Kasumi-1 (cell line): ENCODE measurements around the gene CLMP.
"Not testable (repeated sequence)": the region's sequence is repeated elsewhere in the genome, so short reads cannot be mapped to it uniquely, and the experiment has no call there.

Source experiments
- DNase-seq, 2 experiments: peaks; one replicate each; lab custom pipeline; 2025; lab: John Stamatoyannopoulos, UW

CLMP gene

DNA sequence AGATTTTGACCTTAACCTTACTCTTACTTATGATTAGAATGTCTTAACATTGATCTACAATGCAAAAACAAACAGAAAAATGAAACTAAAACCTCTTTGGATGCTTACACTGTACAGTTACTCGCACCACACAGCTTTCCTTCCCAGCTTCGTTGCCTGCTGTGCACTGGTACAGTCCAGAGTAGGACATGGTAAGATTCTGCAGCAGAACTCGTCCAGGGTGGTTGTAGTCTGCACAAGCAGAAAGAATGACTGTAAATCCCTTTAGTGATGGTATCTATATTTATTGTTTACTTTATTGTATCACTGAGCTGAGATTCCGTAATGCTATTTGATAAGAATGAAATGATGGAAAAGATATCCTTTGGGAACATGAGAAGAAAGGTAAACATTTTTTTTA is 112.1 kb downstream of the CLMP start:
- no peak for DNase-seq

DNA sequence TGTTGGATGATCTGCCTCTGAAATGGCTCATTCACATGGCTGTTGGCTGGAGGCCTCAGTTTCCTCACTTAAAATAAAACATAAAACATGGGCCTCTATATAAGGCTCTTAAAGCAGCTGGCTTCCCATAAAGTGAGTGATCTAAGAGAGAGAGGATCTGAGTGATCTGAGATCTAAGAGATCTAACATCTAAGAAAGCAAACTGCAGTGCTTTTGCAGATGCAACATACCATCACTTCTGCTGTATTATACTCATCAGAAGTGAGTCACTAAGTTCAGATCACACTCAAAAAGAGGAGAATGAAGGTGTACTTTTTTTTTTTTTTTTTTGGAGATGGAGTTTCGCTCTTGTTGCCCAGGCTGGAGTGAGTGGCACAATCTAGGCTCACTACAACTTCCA is 115.0 kb downstream of the CLMP start:
- no peak for DNase-seq

DNA sequence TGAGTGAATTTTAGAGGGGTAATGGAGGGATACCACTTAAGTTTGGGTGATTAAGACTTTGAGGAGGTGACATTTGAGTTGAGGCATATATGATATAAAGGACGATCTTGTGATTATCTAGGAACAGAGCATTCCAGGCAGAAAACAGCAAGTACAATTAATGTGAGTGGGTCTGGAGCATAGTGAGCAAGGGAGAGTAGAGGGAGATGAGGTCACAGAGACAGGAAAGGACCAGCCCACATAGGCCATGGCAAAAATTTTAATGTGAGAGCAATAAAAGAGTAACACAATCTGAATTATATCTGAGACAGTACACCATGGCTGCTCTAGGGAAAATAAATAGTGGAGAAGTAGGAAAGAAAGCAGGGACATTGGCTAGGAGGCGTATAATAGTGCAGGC is 118.6 kb downstream of the CLMP start:
- DNase-seq = no peak

DNA sequence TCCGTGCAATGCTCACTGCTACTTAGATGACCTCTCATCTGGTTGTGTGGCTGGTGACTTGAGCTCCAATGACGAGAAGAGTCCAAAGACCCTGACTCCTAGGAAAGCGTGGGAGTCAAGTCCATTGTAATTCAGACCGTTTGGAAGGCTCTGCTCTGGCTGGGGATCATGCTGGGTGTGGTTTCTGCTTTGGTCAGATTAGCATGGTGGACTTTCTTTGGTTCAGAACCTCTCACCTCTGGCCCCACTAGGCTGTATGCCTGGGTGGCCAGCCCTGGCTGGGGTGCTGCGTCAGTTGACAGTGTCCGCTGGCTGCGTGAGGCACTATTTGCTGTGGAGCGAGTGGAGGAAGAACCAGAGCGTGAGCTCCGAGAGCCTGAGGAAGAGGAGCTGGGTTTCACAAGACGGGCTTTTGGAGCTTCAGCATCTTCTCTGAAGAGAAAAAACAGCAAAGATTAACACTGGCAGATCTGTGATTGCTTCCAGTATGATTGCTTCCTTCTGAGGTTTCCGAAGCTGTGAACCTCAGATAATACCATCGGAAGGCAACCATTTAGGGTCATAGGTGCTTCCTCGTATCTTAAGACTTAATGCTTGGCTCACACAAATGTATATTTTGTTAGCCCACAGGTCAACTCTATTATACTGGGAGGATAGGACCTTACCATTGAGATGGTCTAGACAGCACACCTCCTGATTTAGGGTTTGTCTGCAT is 121.5 kb downstream of the CLMP start:
- no peak for DNase-seq

DNA sequence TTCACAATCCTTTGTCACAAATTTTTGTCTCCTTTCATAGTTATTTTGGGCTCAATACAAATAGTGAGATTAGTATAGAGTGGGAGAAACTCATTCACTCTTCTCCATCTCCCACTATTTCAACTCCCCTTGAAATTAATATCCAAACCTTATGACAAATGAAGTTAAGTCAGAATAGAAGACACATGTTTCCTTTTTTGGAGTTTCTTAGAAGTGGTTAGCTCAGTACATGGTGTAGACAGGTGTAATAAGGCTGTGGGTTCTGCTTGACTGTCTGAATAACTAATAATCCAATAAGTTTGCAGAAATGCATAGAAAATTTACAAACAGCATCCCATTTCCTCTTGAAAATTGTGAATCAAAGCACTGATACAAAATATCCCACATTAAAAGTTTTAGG is 122.3 kb downstream of the CLMP start:
- DNase-seq = no peak

DNA sequence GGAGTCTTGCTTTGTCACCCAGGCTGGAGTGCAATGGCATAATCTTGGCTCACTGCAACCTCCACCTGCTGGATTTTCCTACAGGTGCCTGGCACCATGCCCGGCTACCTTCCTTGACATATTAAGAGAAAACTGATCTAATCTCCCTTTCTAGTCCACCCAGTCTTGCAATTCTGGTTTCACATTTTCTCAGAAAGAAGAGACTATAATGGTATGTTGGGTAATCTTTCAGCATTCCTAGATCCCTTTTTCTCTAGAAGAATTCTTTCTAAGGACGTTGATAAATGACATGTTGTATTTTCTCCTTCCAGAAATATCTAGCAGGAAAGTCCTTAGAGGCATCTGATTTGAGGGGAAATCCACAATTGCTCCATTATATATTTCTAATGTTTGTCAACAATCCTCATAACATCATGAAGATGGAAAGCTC is 122.7 kb downstream of the CLMP start:
- DNase-seq = no peak

DNA sequence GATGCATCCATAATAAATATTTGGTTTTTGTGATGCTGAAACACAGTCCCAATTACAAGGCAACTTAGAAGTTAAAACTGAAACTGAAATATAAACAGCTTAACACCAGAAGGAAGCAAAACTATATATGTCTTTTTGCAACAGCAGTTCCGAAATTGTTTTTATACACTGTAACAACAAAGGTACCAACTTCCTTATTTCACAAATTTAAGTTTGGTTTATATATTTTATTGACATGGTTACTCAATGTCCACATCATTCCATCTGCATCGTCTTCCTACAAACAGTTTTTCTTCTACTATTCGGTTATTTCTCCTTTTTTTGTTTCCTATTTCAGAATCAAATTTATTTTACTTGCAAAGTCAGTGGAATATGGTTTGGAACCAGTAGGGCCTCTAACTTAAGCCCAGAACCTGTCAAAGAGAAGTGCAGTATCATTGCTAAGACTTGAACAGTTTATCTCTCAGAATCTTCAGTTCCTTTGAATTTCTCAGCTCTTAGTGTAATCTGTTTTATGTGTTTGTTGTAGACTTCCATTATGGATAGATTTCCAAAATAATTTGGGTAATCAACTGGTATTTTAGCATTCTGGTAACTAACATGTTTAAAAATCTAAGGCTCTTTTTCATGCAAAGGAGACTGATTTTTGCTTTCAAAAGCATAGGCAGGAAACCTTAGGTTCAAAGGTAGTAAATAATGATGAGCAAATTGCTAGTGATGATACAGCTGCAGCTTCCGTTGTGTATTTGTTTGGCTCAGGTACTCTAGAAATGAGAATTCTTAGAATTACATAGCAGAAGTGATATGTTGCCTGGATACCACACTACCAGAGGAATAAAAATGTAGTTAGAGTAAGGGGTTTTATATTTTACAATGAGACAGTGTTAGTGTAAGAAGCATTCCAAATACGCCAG is 124.9 kb downstream of the CLMP start:
- no peak for DNase-seq

DNA sequence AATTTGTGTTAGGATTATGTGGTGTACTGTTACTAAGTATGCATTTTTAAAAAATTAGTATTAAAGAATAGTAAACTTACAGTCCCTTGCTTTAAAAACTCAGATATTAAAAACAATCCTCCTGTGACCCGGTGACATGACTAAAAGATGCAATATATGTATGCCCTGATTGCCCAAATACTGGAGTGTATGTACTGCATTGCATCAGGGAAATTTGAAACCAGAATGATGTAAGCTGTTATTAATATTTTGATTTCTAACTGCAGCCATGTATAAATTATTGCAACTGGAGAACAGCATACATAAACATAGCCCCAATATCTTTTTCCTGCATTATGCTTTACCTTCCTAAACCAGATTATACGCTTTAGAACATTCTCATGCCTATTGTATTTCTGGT is 129.4 kb downstream of the CLMP start:
- no peak for DNase-seq

DNA sequence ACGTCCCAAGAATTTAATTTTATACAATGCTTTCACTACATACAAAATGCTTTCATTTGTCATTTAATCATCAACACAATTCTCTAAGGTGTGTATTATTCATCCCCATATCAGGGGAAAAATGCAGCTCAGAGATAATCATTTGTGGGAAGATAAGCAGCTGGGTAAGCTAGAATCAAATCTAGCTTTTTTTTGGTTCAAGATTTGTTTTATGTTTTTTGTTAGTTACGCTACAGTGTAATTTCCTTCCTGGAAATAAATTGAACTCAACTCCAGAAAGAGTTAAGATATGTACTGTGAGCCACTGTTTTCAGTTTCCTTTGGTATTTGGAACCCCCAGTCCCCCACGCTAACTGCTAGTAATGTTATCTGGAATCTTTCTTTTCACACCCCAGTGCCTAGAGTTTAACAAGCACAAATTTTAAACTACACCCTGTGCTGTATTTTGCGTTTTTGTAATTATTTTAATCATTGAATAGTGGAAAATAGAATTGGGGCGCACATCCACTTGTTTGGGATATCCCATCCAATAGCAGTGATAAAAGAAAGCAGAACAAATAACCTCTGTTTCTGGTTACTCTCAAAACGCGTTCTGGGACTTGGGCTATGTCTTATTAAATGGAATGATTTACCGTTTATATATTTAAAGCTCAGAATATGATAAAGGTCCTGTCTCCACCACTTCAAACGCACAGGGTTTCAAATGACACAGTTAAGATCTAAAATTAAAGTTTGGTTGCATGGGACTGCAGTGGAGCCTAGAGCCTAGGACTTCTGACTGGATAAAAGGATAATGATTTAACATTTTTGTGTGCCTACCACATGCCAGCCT is 131.0 kb downstream of the CLMP start:
- DNase-seq = no peak

DNA sequence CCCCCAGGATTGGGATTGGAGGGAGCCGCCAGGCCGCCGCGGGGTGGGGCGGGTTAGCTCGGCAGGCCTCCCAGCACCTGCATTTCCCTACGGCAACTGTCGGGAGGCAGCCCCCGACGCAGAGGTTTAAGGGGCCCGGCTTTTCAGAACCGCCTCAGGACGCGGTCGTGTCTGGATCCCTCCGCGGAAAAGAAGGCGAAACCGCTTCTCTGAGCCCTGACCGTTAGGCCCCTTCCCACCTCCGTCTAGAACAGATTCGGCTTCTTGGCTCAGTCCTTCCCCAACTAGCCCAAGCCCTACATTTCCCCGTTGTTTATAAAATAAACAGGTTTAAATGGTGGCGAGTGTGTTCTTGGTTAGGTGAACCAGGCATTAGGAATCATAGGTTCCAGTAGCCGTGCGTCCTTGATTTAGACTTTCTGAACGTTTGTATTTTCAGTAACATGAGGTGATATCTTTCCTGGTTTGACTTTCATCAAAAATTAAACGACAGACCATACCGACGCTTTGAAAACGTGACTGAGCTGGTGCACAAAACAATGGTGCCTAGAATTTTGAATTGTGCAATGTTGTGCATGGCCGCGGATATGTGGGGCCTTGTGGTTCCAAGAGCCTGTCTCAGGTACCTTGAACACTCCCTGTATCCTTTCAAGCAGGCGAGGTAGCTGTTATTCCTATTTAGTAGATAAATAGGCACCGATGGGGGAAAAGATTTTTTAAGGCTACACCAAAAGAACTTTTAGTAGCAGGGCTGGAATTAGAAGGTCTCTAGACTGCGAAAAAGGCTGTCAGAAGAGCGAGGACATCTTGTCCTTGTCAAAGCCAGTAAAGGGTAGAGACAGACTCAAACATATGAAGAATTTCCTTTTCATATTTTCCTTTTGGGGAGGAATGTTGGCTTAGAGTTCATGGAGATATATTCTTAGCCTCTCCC is 131.9 kb downstream of the CLMP start:
- DNase-seq = peak; percentile 50 to 63

DNA sequence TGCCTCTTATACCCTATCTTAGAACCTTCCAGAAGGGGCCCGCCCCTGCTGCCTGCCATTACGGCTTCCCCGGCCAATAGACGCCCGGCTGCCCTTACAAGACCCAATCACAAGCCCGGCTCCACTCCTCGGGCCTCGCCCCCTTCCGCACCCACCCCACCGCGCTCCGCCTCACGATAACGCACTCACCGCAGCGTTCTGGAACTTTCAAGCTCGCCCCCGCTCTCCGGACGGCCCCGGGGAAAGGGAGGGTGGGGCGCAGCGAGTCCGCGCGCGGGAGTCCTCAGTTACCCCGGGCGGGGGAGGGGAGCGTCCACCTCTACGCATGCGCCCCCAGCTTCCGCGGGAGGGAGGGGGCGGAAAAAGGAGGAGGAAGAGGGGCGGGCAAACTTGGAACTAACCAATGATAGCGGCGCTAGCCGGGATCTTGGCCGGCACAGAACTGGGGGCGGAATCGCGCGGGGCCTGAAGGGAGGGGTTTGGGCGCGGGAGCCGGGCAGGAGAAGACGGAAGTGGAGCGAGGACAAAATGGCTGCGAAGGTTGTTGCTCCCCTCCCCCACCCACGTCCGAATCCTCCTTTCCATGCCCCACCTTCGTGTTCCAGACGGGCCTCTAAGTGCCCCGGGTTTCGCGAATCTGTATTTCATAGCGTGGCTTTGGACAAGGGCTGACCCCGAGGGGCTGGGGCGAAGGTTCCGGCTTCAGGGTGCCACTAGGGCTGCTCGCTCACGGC is 132.7 kb downstream of the CLMP start:
- peak; percentile 99 to 100 for DNase-seq

DNA sequence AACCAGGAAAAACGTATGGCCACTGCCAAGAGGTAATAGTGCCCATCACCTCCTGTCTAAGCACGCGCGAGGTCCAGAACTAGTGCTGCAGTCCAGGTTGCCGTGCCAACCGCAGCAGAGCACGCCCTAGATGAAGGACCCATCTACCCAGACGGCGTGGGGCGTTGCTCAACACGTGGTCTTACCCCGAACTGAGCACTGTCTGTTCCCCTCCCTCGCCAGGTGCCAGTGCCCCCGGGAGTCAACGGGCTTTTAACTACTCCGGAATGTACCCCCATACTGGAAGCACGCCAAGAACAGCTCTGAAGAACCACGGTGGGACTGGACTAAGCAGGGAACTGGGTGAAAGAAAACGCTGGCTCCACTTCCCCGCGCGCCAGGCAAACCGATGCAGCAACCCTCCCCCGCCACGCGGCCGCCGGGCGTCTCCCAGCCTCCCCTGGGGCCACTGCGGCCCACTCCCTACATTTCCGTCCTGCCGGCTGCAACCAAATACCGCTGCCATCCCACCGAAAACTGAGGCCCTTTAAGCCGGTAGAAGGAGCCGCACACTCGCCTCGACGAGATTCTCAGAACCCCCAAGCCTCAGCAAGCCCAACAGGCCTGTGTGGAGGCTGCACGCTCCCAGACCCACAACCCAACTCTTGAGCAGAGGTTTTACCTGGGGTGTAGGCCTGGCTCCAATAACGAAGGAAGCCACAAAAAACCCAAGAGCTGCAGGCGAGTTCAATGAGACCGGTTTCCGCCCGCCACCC is 133.5 kb downstream of the CLMP start, which contains the start of gene HSPA8:
Gene HSPA8 (minus strand): TSS at position 734 of the 755 bp plus-strand sequence. CDS start 812 bp downstream, outside the sequence.
- DNase-seq = peak; percentile 56 to 57

DNA sequence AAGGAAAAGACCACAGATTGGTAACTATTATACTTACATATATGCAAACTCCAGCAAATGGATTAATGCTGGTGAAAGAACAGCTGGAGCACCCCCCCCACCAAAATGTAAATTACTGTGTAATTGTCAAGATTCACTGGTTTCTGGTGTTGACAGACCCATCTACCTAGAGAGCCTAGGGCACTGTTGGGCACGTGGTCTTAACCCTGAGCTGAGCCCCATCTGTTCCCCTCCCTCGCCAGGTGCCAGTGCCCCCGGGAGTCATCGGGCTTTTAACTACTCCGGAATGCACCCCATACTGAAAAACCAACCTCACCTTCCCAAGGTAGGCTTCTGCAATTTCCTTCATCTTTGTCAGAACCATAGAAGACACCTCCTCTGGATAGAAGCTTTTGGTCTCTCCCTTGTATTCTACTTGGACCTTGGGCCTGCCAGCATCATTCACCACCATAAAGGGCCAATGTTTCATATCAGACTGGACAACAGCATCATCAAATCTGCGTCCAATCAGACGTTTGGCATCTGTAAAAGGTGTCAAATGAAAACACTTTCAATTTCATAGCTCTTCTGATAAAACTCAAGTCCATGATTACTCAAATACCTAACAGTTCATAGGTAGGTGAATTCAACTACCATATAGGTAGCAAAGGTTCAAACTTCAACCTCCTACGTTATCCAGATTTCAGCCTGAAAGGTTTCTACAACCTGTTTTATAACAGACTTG is 134.6 kb downstream of the CLMP start:
- no peak for DNase-seq

DNA sequence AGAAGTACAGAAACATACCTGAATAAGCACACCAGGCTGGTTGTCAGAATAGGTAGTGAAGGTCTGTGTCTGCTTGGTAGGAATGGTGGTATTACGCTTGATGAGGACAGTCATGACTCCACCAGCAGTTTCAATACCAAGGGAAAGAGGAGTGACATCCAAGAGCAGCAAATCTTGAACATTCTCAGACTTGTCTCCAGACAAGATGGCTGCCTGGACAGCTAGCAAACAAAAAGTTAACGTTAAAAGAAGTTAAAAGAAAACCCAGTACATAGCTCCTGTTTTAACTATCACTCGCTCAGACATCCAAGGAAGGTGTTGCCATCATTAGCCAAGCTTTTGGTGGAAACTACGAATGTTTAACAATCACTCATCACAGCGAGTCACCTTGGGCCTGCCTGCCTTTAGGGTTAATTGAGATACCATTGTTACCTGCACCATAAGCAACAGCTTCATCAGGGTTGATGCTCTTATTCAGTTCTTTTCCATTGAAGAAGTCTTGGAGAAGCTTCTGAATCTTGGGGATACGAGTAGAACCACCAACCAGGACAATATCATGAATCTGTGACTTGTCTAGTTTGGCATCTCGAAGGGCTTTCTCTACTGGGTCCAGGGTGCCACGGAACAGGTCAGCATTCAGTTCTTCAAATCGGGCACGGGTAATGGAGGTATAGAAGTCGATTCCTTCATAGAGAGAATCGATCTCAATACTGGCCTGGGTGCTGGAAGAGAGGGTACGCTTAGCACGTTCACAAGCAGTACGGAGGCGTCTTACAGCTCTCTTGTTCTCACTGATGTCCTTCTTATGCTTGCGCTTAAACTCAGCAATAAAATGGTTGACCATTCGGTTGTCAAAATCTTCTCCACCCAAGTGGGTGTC is 135.8 kb downstream of the CLMP start:
- not testable (repeated sequence) for DNase-seq

DNA sequence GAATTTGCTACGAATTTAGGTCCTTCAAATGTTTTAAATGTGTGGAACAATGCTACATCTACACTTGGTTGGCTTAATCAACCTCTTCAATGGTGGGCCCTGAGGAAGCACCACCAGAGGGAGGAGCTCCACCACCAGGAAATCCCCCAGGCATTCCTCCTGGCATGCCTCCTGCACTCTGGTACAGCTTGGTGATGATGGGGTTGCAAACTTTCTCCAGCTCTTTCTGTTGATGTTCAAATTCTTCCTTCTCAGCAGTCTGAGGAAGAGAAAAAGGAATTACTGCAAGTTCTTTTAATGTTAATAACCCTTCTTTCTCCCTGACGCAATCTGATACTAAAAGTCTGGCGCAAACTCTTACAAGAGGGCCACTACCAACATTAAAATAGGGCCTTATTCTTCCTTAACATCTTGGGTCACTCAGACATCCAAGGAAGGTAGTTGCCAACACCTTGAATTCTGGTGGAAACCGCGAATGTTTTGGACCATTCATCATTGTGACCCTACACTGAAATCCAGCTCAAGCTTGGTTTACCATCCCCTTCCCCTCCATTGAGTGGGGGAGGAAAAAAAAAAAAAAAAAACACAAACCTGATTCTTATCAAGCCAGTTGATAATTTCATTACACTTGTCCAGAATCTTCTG is 137.3 kb downstream of the CLMP start:
- DNase-seq = no peak

DNA sequence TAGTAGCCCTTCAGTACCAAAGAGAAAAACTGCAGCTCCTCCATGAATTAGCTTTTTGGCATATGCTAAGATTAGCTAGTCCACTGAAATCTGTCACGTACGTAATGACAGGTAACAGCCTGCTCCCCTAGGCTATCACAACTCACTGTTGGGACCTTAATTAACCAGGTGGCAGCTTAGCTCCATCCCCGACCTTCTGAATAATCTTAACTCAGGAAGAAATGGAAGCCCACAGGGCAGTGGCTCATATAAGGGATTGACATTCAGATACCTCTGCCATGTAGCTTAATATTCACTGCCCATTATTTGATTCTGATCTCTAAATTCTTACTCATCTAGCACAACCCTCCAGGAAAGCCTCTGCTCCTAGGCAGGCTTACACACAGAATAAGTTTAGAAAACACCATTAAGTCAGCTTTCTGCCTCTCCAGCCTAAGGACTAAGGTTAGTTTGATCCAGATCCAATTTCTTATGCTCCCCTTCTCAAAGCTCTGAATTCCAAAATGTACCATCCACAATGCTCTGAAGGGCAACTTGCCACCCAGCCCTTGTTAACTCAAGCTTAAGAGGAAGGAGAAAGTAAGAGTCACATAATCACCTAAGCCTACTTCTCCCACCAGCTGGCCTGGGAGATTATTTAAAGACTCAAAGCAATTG is 138.1 kb downstream of the CLMP start:
- DNase-seq = no peak
